ENCODE results near the gene ZNF524. TPM values are rescaled to one million over a fixed set of nuclear protein-coding genes. Genes with fewer than 3 reads are reported as not detected.

Gene ZNF524
- total RNA-seq, 1 experiment from 2014 or later: 26.4 TPM

DNA sequence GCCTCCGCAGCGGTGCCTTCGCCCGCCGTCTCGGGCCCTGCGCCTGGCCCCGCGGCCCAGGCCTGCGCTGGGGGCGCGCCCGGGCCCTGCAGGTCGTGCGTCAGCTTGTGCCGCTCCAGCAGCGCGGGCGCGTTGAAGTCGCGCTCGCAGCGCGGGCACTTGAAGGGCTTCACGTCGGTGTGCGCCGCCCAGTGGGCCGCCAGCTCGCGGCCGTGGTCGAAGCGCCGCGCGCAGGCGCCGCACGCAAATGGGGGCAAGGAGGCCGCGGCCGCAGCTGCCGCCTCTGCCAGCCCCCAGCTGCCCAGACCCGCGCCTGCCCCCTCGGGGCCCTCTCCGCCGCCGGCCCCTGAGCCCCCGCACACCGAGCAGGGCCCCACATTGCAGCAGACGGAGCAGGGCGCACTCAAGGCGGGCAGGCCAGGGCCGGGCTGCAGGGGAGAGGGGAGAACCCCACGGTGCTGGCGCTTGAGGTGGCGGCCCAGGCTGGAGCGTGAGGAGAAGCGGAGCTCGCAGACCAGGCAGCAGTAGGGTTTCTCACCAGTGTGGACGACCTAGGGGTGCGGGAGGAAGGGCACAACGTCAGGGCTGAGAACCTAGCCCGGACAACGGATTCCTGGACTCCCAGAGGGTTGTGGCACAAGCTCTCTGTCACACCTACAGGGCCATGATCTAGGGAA lies 6.9 kb upstream of the ZNF524 start:
- Histone ChIP-seq H3K4me3 (ENCODE audit: low read depth in 2 of 2, low read length in 2 of 2) (no peak overlapping the region), H3K27ac (ENCODE audit: low read length) (no peak overlapping the region), H3K4me1 (ENCODE audit: control insufficient read depth, insufficient read depth, low read length) (no peaks in the 10 kb centered on the region), H3K36me3 (ENCODE audit: control insufficient read depth, insufficient read depth, low read length) (no peaks in the 10 kb centered on the region; the same call in 1 of the 2 replicates), H3K9me3 (ENCODE audit: control insufficient read depth, insufficient read depth, low read depth, low read length) (no peaks in the 10 kb centered on the region), H3K27me3 (ENCODE audit: control insufficient read depth, insufficient read depth, low read length) (no peaks in the 10 kb centered on the region)
- intact Hi-C loops (cut with micrococcal nuclease; ENCODE audit: unreplicated experiment) (no loop called here), in situ Hi-C loops (cut with HindIII; ENCODE audit: low pct_unique_long_range_greater_than_20kb, low sequenced_read_pairs) (no loop called here)
- no peak for TF ChIP-seq POLR2AphosphoS5 (IDR thresholded peaks at IDR 0.05; ENCODE audit: low read depth, low read length)
- TF ChIP-seq, protein P1, sequence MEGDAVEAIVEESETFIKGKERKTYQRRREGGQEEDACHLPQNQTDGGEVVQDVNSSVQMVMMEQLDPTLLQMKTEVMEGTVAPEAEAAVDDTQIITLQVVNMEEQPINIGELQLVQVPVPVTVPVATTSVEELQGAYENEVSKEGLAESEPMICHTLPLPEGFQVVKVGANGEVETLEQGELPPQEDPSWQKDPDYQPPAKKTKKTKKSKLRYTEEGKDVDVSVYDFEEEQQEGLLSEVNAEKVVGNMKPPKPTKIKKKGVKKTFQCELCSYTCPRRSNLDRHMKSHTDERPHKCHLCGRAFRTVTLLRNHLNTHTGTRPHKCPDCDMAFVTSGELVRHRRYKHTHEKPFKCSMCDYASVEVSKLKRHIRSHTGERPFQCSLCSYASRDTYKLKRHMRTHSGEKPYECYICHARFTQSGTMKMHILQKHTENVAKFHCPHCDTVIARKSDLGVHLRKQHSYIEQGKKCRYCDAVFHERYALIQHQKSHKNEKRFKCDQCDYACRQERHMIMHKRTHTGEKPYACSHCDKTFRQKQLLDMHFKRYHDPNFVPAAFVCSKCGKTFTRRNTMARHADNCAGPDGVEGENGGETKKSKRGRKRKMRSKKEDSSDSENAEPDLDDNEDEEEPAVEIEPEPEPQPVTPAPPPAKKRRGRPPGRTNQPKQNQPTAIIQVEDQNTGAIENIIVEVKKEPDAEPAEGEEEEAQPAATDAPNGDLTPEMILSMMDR (IDR thresholded peaks at IDR 0.05): no peak
- no peak for TF ChIP-seq SIN3A (IDR thresholded peaks at IDR 0.05; ENCODE audit: borderline replicate concordance, insufficient read depth, low read depth, low read length)
- TF ChIP-seq TCF7L2 (IDR thresholded peaks at IDR 0.05; ENCODE audit: low read depth, low read length): no peak
- TF ChIP-seq, protein P2, sequence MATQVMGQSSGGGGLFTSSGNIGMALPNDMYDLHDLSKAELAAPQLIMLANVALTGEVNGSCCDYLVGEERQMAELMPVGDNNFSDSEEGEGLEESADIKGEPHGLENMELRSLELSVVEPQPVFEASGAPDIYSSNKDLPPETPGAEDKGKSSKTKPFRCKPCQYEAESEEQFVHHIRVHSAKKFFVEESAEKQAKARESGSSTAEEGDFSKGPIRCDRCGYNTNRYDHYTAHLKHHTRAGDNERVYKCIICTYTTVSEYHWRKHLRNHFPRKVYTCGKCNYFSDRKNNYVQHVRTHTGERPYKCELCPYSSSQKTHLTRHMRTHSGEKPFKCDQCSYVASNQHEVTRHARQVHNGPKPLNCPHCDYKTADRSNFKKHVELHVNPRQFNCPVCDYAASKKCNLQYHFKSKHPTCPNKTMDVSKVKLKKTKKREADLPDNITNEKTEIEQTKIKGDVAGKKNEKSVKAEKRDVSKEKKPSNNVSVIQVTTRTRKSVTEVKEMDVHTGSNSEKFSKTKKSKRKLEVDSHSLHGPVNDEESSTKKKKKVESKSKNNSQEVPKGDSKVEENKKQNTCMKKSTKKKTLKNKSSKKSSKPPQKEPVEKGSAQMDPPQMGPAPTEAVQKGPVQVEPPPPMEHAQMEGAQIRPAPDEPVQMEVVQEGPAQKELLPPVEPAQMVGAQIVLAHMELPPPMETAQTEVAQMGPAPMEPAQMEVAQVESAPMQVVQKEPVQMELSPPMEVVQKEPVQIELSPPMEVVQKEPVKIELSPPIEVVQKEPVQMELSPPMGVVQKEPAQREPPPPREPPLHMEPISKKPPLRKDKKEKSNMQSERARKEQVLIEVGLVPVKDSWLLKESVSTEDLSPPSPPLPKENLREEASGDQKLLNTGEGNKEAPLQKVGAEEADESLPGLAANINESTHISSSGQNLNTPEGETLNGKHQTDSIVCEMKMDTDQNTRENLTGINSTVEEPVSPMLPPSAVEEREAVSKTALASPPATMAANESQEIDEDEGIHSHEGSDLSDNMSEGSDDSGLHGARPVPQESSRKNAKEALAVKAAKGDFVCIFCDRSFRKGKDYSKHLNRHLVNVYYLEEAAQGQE (IDR thresholded peaks at IDR 0.05; ENCODE audit: insufficient read depth in 1 of 2, low read depth in 2 of 2, low read length in 1 of 2): no peak
- ATAC-seq (no peak), DNase-seq (ENCODE audit: low read depth, low spot score) (no peak)
- ChIA-PET CTCF (no interaction called here), POLR2A (no interaction called here)
- BruUV-seq (replicated peaks): no TSS peak

DNA sequence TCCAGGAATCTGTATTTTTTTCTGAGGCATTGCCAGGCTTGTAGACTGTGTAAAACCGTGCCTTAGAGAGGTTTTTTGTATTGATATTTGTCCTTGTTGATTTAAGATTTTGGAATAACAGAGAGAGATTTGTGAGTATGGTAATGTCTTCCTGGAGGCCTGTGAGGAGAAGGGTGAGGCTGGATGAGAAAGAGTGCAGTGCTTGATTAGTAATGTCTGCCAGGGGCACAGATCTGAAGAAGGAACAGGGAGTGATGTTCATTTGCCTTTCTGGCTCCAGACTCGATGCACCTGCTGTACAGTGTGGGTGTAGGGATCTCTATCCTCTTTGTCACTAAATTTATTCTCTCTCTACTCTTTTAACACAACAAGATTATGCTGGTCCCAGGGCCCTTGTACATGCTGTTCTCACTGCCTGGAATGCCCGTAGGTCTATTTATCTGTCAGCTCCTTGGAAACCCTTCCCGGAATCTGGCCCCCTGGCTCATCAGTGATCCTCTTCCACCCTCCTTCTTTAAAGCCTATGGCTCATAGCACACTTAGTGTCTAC lies 5.0 kb upstream of the ZNF524 start:
- Histone ChIP-seq H3K27me3 (ENCODE audit: control insufficient read depth, insufficient read depth, low read length) (no peaks in the 10 kb centered on the region), H3K9me3 (ENCODE audit: control insufficient read depth, insufficient read depth, low read depth, low read length) (no peaks in the 10 kb centered on the region), H3K27ac (ENCODE audit: low read length) (no peak overlapping the region), H3K36me3 (ENCODE audit: control insufficient read depth, insufficient read depth, low read length) (no peaks in the 10 kb centered on the region; the same call in 1 of the 2 replicates), H3K4me1 (ENCODE audit: control insufficient read depth, insufficient read depth, low read length) (no peaks in the 10 kb centered on the region), H3K4me3 (ENCODE audit: low read depth in 2 of 2, low read length in 2 of 2) (no peak overlapping the region)
- in situ Hi-C loops (cut with HindIII; ENCODE audit: low pct_unique_long_range_greater_than_20kb, low sequenced_read_pairs): no loop called here
- no TSS peak for BruUV-seq (replicated peaks)
- POLR2A ChIA-PET: no interaction called here
- CTCF ChIA-PET: interaction anchor here (0.6 kb wide), 1 partner anchor 176 kb away, joined by 3 read pairs; no protein-coding TSS in a partner anchor
- no peak for TF ChIP-seq TCF7L2 (IDR thresholded peaks at IDR 0.05; ENCODE audit: low read depth, low read length)
- ATAC-seq (no peak), DNase-seq (ENCODE audit: low read depth, low spot score) (no peak)
- intact Hi-C loops (cut with micrococcal nuclease; ENCODE audit: unreplicated experiment): no loop called here

DNA sequence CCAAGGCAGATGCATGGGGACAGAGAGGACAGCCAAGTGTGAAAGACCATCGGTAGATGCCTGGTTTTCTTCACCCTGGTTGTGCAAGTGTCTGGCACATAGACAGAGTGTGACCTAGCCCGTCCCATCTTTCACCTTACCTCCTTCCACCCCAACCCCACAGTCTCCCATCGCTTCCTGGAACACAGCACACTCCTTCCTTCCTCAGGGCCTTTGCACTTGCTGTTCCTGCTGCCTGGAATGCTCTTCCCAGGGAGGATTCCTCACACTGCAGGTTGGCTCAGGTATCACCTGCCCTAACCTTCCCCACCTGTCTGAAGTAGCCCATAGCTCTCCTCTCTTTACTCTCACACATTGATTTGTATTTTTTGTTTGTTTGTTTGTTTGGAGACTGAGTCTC lies 3.8 kb upstream of the ZNF524 start:
- ChIA-PET CTCF (no interaction called here), POLR2A (no interaction called here)
- H3K9me3 ChIP-seq (ENCODE audit: control insufficient read depth, insufficient read depth, low read depth, low read length): no peaks in the 10 kb centered on the region
- H3K4me1 ChIP-seq (ENCODE audit: control insufficient read depth, insufficient read depth, low read length): peaks cover 6% of the 10 kb centered on the region
- no peak overlapping the region for H3K4me3 ChIP-seq (ENCODE audit: low read depth in 2 of 2, low read length in 2 of 2)
- no peaks in the 10 kb centered on the region for H3K27me3 ChIP-seq (ENCODE audit: control insufficient read depth, insufficient read depth, low read length)
- TF ChIP-seq SIN3A (IDR thresholded peaks at IDR 0.05; ENCODE audit: borderline replicate concordance, insufficient read depth, low read depth, low read length): no peak
- no peak overlapping the region for H3K27ac ChIP-seq (ENCODE audit: low read length)
- intact Hi-C loops (cut with micrococcal nuclease; ENCODE audit: unreplicated experiment) (no loop called here), in situ Hi-C loops (cut with HindIII; ENCODE audit: low pct_unique_long_range_greater_than_20kb, low sequenced_read_pairs) (no loop called here)
- H3K36me3 ChIP-seq (ENCODE audit: control insufficient read depth, insufficient read depth, low read length): no peaks in the 10 kb centered on the region; the same call in 1 of the 2 replicates
- no peak for ATAC-seq
- BruUV-seq (replicated peaks): no TSS peak
- DNase-seq (ENCODE audit: low read depth, low spot score): no peak

All from Panc1 (cell line).